Panc1 (cell line): Measurements from ENCODE around the gene MRPS22.

Experiments used
- SIN3A ChIP-seq: IDR thresholded peaks from 2 replicates; pipeline ENCODE4 v1.6.1; 2012; ENCODE audit warnings: low read depth, mild to moderate bottlenecking, low read length, moderate library complexity, borderline replicate concordance; ENCODE audit not compliant: insufficient read depth
- TF ChIP-seq, protein P1 (sequence below): fragments of 450-650 bp; IDR thresholded peaks from 2 replicates; pipeline ENCODE4 v1.5.1; 2017; ENCODE audit warnings: mild to moderate bottlenecking

DNA sequence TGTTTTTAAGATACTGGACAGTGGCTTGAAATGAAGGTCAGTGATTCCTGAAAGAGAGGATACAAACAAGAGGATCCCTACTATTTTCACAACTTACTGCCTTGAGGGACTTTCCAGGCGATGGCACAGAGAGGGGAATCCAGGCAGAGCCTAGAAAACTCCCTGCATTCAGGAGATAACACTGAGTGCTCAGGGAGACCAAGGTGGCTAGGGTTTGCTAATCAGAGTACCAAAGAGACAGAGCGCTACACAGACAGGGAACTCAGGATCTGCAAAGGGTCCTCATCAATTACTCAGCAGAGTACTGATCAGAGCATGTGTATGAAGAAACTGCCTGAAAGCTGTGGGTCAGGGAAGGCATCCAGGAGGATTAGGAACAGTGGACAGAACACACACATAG lies 11.7 kb upstream of the MRPS22 start:
- TF ChIP-seq SIN3A = no peak
- TF ChIP-seq, protein P1, sequence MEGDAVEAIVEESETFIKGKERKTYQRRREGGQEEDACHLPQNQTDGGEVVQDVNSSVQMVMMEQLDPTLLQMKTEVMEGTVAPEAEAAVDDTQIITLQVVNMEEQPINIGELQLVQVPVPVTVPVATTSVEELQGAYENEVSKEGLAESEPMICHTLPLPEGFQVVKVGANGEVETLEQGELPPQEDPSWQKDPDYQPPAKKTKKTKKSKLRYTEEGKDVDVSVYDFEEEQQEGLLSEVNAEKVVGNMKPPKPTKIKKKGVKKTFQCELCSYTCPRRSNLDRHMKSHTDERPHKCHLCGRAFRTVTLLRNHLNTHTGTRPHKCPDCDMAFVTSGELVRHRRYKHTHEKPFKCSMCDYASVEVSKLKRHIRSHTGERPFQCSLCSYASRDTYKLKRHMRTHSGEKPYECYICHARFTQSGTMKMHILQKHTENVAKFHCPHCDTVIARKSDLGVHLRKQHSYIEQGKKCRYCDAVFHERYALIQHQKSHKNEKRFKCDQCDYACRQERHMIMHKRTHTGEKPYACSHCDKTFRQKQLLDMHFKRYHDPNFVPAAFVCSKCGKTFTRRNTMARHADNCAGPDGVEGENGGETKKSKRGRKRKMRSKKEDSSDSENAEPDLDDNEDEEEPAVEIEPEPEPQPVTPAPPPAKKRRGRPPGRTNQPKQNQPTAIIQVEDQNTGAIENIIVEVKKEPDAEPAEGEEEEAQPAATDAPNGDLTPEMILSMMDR = no peak
